Large intestine (tissue), 3 donors: ENCODE data around the gene NANOS2. TPM values are rescaled to one million over a fixed set of nuclear protein-coding genes. Genes with fewer than 3 reads are reported as not detected.
A peak's percentile ranks its signal among the peaks of the same experiment; 100 is the strongest.
"Not testable (repeated sequence)": the region's sequence is repeated elsewhere in the genome, so short reads cannot be mapped to it uniquely, and the experiment has no call there.

Experiments
- DNase-seq, 2 donors: peaks; one replicate each; pipeline versions ENCODE4 v3.0.0 to v3.0.0-alpha.2; 2013
- H3K27ac ChIP-seq: one replicate; pipeline ENCODE4 v1.5.1; 2013; ENCODE audit warnings: low read length
- H3K27me3 ChIP-seq: 2 replicates; pipeline ENCODE4 v1.6.1; 2013; ENCODE audit warnings: low read length; ENCODE audit not compliant: control insufficient read depth, insufficient read depth
- H3K36me3 ChIP-seq: 2 replicates; pipeline ENCODE4 v1.6.1; 2013; ENCODE audit warnings: low read length; ENCODE audit not compliant: control insufficient read depth, insufficient read depth
- H3K4me1 ChIP-seq: one replicate; pipeline ENCODE4 v1.6.1; 2013; ENCODE audit warnings: low read length; ENCODE audit not compliant: control insufficient read depth, insufficient read depth
- H3K4me3 ChIP-seq: one replicate; pipeline ENCODE4 v1.5.1; 2013; ENCODE audit warnings: low read length
- H3K9me3 ChIP-seq: one replicate; pipeline ENCODE4 v1.6.1; 2013; ENCODE audit warnings: mild to moderate bottlenecking, low read depth, low read length, moderate library complexity; ENCODE audit not compliant: control insufficient read depth
- WGBS: methylation state at CpG from one replicate; pipeline ENCODE4 v1.1.5; 2013; ENCODE audit warnings: low lambda C conversion rate; ENCODE audit not compliant: insufficient coverage; 5-methylcytosine and 5-hydroxymethylcytosine counted together
- polyA plus RNA-seq: library from polyadenylated mRNA; unstranded; fragments of 120-200 nt; gene quantifications from one replicate; pipeline ENCODE4 v1.2.1, GENCODE V29; 2013

The NANOS2 gene
- polyA plus RNA-seq, 1 donor = not detected

DNA sequence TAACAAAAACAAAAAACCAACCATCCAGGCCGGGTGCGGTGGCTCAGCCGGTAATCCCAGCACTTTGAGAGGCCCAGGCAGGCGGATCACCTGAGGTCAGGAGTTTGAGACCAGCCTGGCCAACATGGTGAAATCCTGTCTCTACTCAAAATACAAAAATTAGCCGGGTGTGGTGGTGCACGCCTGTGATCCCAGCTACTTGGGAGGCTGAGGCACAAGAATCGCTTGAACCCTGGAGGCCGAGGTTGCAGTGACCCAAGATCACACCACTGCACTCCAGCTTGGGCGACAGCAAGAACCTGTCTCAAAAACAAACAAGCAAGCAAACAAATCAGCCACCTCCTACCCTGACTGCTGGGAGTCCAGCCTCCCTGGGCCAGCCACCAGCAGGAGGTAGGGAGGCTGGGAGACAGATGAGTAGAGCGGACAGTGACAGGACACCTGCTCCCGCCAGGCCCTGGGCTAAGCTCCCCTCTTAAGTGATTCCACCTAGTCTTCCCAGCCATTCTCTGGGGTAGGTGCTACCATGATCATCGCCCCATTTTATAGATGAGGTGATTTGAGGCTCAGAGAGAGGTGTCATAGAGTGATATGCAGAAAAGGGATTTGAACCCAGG, 18.5 kb downstream of the NANOS2 start:
- H3K27me3 ChIP-seq, H3K4me3 ChIP-seq, DNase-seq, H3K9me3 ChIP-seq: not testable (repeated sequence)
- Histone ChIP-seq H3K36me3 (peaks cover 24% of the 10 kb centered on the region), H3K4me1 (peaks cover 23% of the 10 kb centered on the region), H3K27ac (peak overlapping the region; percentile 53)
- WGBS = no CpG with 5 or more reads among the region's 12 CpGs

DNA sequence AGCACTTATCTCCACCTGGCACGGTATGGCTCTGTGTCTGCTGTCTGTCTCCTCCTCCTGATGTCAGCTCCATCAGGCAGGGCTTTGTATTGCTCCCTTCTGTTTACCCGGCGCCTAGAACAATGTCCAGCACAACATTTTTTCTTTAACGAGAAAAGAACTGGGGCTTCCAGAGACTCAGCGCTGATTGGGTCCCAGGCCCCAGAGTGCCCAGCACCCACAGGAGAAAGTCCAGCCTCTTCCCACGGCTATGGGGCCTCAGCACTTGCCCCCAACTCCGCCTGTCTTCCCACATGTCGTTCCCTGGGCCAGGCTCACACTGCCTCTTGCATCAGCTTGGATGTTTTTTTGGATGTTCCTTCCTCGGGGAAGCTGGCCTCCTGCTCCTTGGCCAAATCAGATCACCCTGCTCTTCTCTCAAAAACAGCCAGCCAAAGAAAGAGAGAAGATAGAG, 19.0 kb downstream of the NANOS2 start:
- WGBS = no CpG with 5 or more reads among the region's 9 CpGs
- peaks cover 24% of the 10 kb centered on the region for H3K36me3 ChIP-seq
- peak; percentile 78 to 92 for DNase-seq

DNA sequence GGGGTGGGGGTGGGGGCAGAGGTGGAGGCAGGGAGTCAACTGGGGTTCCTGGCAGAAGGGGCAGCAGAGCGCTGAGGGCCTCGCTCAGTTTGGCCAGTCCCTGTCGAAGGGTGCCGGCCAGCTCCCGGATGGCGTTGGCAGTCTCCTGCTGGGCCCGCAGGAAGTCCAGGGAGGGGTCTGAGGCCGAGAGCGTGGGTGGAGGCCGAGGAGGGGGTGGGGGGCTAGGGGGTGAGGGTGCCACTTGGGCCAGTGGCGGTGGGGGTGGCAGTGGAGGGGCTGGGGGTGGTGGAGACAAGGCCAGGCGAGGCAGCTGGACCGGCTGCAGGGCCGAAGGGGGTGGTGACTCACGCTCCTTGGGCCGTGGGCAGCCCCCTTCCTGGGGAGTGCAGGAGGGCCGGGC, 23.7 kb downstream of the NANOS2 start:
- no peaks in the 10 kb centered on the region for H3K9me3 ChIP-seq
- no peak overlapping the region for H3K27ac ChIP-seq
- H3K36me3 ChIP-seq = peaks cover 7% of the 10 kb centered on the region
- peaks cover 18% of the 10 kb centered on the region for H3K4me1 ChIP-seq
- no peak for DNase-seq
- no CpG with 5 or more reads among the region's 17 CpGs for WGBS
- H3K4me3 ChIP-seq = no peak overlapping the region
- no peaks in the 10 kb centered on the region for H3K27me3 ChIP-seq

More for the DNA sequence above, 19.0 kb downstream of the NANOS2 start:
- peak overlapping the region; percentile 53 for H3K27ac ChIP-seq
- no peaks in the 10 kb centered on the region for H3K27me3 ChIP-seq
- H3K9me3 ChIP-seq = no peaks in the 10 kb centered on the region
- H3K4me1 ChIP-seq = peaks cover 21% of the 10 kb centered on the region
- no peak overlapping the region for H3K4me3 ChIP-seq

DNA sequence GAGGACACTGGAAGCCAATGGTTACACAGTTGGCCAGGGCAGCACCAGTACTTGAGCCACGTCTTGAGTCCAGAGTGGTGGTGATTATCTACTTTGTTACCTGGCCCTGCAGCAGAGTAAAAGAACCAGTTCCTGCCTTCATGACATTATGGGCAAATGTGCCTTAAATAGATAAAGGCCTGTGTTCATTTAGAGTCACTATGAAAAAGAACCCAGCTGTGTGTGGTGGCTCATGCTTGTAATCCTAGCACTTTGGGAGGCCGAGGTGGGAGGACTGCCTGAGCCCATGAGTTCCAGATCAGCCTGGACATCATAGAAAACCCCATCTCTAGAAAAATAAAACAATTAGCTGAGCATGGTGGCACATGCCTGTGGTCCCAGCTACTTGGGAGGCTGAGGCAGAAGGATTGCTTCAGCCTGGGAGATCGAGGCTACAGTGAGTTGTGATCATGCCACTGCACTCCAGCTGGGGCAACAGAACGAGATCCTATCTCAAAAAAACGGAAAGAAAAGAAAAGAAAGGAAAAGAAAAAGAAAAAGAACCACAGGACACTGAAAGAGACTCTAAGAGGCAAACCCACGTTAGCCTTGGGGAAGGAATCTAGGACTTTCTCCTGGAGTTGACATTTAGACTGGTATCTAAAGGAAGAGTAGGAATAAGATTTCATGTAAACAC, 25.2 kb downstream of the NANOS2 start:
- Histone ChIP-seq H3K27ac (no peak overlapping the region), H3K9me3 (peaks cover 5% of the 10 kb centered on the region), H3K27me3 (no peaks in the 10 kb centered on the region), H3K36me3 (peaks cover 11% of the 10 kb centered on the region), H3K4me3 (no peak overlapping the region), H3K4me1 (peaks cover 12% of the 10 kb centered on the region)
- 83% methylated on average over 3 of the region's 6 CpGs for WGBS
- DNase-seq = no peak

DNA sequence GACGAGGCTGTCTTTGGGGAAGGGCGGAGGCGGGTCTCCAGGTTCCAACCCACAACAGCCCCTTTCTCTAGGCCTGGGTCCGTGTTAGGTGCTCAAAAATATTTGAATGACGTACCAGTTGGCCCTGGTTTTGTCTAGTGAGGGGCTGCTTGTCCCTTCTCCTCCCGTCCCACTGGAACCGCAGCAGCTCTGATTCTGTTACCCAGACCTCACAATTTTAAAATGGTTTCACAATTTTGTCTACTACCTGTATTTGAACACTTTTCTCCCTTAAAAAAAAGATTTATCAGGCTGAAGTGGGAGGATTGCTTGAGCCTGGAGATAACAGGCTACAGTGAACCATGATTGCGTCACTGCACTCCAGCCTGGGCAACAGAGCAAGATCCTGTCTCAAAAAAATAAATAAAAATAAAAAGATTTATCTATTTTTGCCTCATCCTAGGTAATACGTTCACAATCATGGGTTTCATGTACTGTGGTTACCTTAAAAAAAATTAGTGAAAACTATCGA, 27.3 kb downstream of the NANOS2 start:
- peak overlapping the region; percentile 66 for H3K4me3 ChIP-seq
- DNase-seq = no peak
- H3K4me1 ChIP-seq = peaks cover 26% of the 10 kb centered on the region
- H3K27ac ChIP-seq = peak overlapping the region; percentile 72
- H3K36me3 ChIP-seq = peaks cover 15% of the 10 kb centered on the region
- WGBS = 80% methylated on average over 2 of the region's 10 CpGs
- H3K9me3 ChIP-seq = peaks cover 11% of the 10 kb centered on the region
- no peaks in the 10 kb centered on the region for H3K27me3 ChIP-seq

DNA sequence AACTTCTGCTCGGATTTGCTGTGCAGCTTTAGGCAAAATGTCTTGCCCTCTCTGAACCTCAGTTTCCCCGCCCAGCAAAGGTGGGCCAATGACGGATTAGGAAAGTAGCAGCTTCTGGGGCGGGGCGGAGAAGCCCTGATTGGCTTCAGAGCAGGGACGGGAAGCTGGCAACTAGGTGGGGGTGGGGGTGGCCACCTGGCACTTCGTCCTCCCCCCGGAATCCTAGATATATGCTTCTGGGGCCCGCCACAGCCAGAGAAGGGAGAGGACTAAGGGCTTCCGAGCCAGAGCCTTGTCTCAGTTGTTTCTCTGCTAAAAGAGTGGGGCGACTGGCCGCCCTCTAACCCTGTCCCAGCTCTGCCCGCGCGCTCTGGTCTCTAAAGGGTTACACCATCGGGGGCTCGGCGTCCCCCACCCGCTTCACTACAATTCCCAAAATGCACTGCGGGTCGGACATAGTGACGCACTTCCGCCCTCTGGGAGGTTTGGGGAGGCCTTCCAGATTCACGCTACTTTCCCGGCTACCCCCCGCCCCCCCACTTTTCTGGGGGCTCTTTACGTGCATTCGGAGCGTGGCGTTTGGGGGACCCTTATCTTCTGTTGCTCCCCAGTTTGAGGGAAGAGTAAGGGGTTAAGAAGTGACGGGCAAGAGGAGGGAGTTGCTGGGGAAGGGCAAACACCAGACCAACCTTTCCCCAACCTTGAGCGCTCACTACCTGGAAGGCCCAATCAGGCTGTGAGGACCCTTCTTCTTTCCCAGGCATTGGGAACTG, 28.0 kb downstream of the NANOS2 start:
- peaks cover 11% of the 10 kb centered on the region for H3K9me3 ChIP-seq
- H3K27ac ChIP-seq = peak overlapping the region; percentile 72
- peaks cover 32% of the 10 kb centered on the region for H3K4me1 ChIP-seq
- no peaks in the 10 kb centered on the region for H3K27me3 ChIP-seq
- H3K36me3 ChIP-seq = peaks cover 12% of the 10 kb centered on the region
- WGBS = no CpG with 5 or more reads among the region's 32 CpGs
- peak; percentile 85 to 92 for DNase-seq
- peak overlapping the region; percentile 66 for H3K4me3 ChIP-seq

DNA sequence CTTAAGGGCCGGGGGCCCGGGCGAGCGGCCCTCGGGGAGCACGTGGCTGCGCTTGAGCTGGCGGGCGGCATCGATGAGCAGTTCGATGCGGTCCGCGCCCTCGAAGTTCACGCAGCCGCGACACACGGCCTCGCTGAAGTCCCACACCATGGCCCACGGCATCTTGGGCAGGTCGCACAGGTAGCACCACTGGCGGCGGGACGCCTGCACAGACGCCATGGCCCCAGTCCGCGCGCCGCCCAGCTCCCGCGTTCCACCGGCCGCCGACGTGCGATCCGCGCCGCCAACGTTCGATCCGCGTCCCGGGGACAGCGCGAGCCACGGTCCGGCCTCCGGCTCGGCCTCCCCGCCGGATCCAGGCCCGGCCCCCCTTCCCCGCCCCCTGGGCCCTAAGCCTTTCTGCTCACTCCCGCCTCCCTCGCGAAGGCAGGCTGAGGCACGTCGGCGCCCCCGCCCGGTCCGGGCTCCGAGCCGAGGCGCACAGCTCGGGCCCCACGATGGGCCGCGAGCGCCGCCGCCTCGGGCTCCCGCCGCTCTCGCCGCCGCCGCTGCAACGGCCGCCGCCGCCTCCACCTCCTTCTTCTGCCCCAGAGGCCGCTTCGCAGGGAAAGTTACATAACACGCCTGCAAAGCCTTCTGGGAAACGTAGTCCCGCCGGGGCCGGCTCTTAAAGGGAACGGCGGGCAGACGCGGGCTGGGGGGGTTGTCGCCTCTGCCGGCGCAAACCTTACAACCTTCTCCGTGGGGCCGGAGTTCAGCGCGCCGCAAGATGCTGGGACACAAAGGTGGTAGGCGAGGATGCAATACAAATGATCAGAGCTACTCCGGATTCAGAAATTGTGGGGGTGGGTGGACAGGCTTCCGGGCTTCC, 28.8 kb downstream of the NANOS2 start, which contains the start of gene IRF2BP1:
IRF2BP1 (minus strand) TSS at position 586 of the 871 bp plus-strand sequence; CDS start at position 219, 367 bp downstream.
- H3K4me1 ChIP-seq = peaks cover 40% of the 10 kb centered on the region
- no CpG with 5 or more reads among the region's 107 CpGs for WGBS
- H3K27me3 ChIP-seq = no peaks in the 10 kb centered on the region
- peak within 1 kb of the TSS; percentile 72 for H3K27ac ChIP-seq
- DNase-seq = peak; percentile 89 to 96
- peak within 1 kb of the TSS; percentile 66 for H3K4me3 ChIP-seq
- peaks cover 12% of the 10 kb centered on the region for H3K36me3 ChIP-seq
- peaks cover 11% of the 10 kb centered on the region for H3K9me3 ChIP-seq

DNA sequence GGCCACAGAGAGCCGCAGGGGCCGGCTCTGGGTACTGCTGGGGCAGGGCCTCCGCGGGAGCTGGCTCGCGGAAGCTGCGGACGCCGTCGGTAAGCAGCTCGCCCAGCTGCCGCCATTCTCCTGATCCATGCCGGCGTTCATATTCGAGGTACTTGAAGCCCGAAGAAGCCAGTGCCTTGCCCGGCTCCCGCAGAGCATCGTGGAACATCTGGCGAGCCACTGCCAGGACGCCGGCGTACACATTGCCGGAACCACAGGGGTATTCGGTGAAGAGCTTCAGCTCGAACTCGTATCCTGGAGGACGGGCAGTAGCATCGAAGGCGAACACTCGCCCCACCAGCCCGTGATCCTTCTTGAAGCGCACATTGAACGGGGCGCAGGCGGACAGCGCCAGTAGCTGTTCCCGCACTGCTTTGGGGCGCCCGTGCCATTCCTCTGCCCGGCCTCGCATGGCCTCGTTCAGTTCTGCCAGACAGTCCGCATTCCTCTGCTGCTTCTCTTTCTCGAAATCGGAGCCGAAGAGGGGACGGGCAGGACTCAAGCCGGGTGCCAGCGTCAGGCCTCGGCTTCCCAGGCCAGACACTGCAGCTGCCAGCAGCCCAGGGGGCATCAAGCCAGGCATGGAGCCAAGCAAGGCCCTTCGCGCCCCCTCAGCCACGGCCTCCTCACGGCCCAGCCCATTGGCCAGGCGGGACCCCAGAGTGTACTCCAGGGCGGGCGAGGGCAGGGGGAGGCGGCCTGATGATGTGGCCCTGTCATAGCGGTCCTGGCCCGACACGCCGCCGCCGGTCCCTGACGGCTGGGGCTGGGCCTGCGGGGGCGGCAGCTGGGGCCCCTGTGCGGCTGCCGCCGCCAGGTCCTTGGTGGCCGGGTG, 29.7 kb downstream of the NANOS2 start:
- Histone ChIP-seq H3K27ac (peak overlapping the region; percentile 39), H3K4me3 (peak overlapping the region; percentile 66), H3K27me3 (no peaks in the 10 kb centered on the region), H3K9me3 (peaks cover 11% of the 10 kb centered on the region), H3K36me3 (peaks cover 12% of the 10 kb centered on the region), H3K4me1 (peaks cover 47% of the 10 kb centered on the region)
- no CpG with 5 or more reads among the region's 72 CpGs for WGBS
- DNase-seq = no peak
